ENCODE results near the gene GANC. TPM values are rescaled to one million over a fixed set of nuclear protein-coding genes. Genes with fewer than 3 reads are reported as not detected.

The GANC gene
- total RNA-seq, 1 experiment from 2014 or later, result 10.8 TPM

GRCh38 chr15:42344763-42345162 lies 71.8 kb downstream of the GANC start:
- DNase-seq, result no peak
- no peak overlapping the region for H3K4me3 ChIP-seq (ENCODE audit: insufficient read depth, low read depth, low read length)
- H3K27me3 ChIP-seq (ENCODE audit: control insufficient read depth, insufficient read depth, low read length), result no peaks in the 10 kb centered on the region
- H3K36me3 ChIP-seq (replicated peaks; ENCODE audit: control insufficient read depth, insufficient read depth, low read length), result no peaks in the 10 kb centered on the region

- Histone ChIP-seq H3K36me3 (replicated peaks; ENCODE audit: control insufficient read depth, insufficient read depth, low read length) (no peaks in the 10 kb centered on the region), H3K4me3 (ENCODE audit: insufficient read depth, low read depth, low read length) (no peak overlapping the region)
These were observed 72.5 kb downstream of the GANC start for GRCh38 chr15:42345504-42345903.

DNA sequence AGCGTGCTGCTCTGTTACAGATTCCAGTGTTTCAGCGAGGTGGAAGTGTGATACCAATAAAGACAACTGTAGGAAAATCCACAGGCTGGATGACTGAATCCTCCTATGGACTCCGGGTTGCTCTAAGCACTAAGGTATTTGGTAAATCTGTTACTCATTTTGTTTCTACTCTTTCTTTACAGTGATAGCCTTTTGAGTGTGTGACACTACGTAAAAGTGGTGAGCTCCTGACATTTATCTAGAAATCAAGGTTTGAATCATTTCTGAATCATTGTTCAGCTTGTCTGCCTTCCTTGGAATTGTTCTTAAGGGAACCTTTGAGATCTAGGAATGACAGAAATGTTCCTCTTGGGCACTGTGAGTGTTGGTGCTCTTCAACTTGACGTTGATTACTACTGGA lies 75.1 kb downstream of the GANC start:
- no peak for DNase-seq
- Histone ChIP-seq H3K36me3 (replicated peaks; ENCODE audit: control insufficient read depth, insufficient read depth, low read length) (no peaks in the 10 kb centered on the region), H3K27me3 (ENCODE audit: control insufficient read depth, insufficient read depth, low read length) (no peaks in the 10 kb centered on the region), H3K4me3 (ENCODE audit: insufficient read depth, low read depth, low read length) (no peak overlapping the region)

More at GRCh38 chr15:42345504-42345903, 72.5 kb downstream of the GANC start:
- no peak for DNase-seq
- no peaks in the 10 kb centered on the region for H3K27me3 ChIP-seq (ENCODE audit: control insufficient read depth, insufficient read depth, low read length)

DNA sequence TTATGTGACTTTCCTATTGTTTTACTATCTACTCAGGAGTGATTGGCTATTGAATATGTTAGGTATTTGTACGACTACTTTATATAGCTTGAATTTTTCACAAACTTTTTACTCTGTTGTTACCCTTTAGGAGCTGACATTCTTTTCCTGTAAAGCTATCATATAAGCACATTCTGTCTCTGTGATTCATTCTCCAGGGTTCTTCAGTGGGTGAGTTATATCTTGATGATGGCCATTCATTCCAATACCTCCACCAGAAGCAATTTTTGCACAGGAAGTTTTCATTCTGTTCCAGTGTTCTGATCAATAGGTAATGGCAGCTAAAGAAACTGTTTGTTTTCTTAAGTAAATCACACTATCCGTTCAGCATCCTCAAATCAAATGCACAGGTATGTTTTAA lies 76.2 kb downstream of the GANC start:
- no peaks in the 10 kb centered on the region for H3K36me3 ChIP-seq (replicated peaks; ENCODE audit: control insufficient read depth, insufficient read depth, low read length)
- H3K4me3 ChIP-seq (ENCODE audit: insufficient read depth, low read depth, low read length), result no peak overlapping the region
- no peaks in the 10 kb centered on the region for H3K27me3 ChIP-seq (ENCODE audit: control insufficient read depth, insufficient read depth, low read length)
- no peak for DNase-seq

- no peak overlapping the region for H3K4me3 ChIP-seq (ENCODE audit: insufficient read depth, low read depth, low read length)
- H3K27me3 ChIP-seq (ENCODE audit: control insufficient read depth, insufficient read depth, low read length), result no peaks in the 10 kb centered on the region
- no peak for DNase-seq
- no peaks in the 10 kb centered on the region for H3K36me3 ChIP-seq (replicated peaks; ENCODE audit: control insufficient read depth, insufficient read depth, low read length)
These were observed 79.4 kb downstream of the GANC start for GRCh38 chr15:42352401-42352800.

DNA sequence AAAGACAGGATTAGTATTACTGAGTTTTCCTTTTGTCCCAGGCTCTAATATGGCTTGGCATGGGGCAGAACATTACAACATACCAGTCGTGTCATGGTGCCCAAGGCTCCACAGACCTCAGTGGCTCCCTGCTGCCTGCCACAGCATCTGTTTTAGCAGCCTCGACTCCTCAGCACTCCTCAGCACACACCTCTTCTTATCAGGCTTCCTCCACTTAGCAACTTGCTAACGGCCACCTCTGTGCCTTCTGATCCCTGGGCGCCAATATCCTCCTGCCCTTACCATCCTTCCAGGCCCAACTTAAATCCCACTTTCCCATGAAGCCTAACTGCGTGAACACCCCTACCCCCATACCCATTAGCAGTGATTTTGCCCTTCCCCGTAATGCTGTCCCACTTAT lies 80.1 kb downstream of the GANC start:
- Histone ChIP-seq H3K27me3 (ENCODE audit: control insufficient read depth, insufficient read depth, low read length) (no peaks in the 10 kb centered on the region), H3K36me3 (replicated peaks; ENCODE audit: control insufficient read depth, insufficient read depth, low read length) (no peaks in the 10 kb centered on the region), H3K4me3 (ENCODE audit: insufficient read depth, low read depth, low read length) (no peak overlapping the region)
- DNase-seq, result no peak

- Histone ChIP-seq H3K4me3 (ENCODE audit: insufficient read depth, low read depth, low read length) (no peak overlapping the region), H3K36me3 (replicated peaks; ENCODE audit: control insufficient read depth, insufficient read depth, low read length) (no peaks in the 10 kb centered on the region), H3K27me3 (ENCODE audit: control insufficient read depth, insufficient read depth, low read length) (peaks cover under 1% of the 10 kb centered on the region; the same call in 1 of the 2 replicates)
- DNase-seq, result no peak
These were observed 81.8 kb downstream of the GANC start for GRCh38 chr15:42354824-42355223.

- no peak overlapping the region for H3K4me3 ChIP-seq (ENCODE audit: insufficient read depth, low read depth, low read length)
- H3K27me3 ChIP-seq (ENCODE audit: control insufficient read depth, insufficient read depth, low read length), result peaks cover 3% of the 10 kb centered on the region; the same call in 1 of the 2 replicates
- no peaks in the 10 kb centered on the region for H3K36me3 ChIP-seq (replicated peaks; ENCODE audit: control insufficient read depth, insufficient read depth, low read length)
- DNase-seq, result no peak
These were observed 82.3 kb downstream of the GANC start for GRCh38 chr15:42355291-42355690.

GRCh38 chr15:42356851-42357250 lies 83.8 kb downstream of the GANC start:
- Histone ChIP-seq H3K4me3 (ENCODE audit: insufficient read depth, low read depth, low read length) (no peak overlapping the region), H3K36me3 (replicated peaks; ENCODE audit: control insufficient read depth, insufficient read depth, low read length) (no peaks in the 10 kb centered on the region), H3K27me3 (ENCODE audit: control insufficient read depth, insufficient read depth, low read length) (peaks cover 6% of the 10 kb centered on the region; the same call in 1 of the 2 replicates)
- DNase-seq, result no peak

DNA sequence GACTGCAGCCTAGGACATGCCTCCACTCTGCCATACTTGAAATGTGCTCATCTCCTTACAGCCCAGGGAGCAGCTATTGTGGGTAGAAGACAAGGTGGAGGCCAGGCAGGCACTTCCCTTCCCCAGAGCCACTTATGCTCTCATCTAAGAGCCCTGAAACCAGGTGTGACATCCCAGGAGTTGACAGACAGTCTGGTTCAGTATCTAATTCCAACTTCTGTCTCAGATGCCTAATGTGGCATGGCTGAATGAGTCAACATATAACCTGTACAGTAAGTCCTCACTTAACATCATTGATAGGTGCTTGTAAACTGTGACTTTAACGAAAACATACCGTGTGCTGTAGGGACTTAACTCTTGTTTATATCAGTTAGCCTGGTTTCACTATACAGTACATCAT lies 85.1 kb downstream of the GANC start:
- Histone ChIP-seq H3K27me3 (ENCODE audit: control insufficient read depth, insufficient read depth, low read length) (peaks cover 11% of the 10 kb centered on the region; the same call in 1 of the 2 replicates), H3K4me3 (ENCODE audit: insufficient read depth, low read depth, low read length) (no peak overlapping the region), H3K36me3 (replicated peaks; ENCODE audit: control insufficient read depth, insufficient read depth, low read length) (no peaks in the 10 kb centered on the region)
- DNase-seq, result no peak

- no peak for DNase-seq
- H3K4me3 ChIP-seq (ENCODE audit: insufficient read depth, low read depth, low read length), result no peak within 1 kb of the TSS
- H3K36me3 ChIP-seq (replicated peaks; ENCODE audit: control insufficient read depth, insufficient read depth, low read length), result no peaks in the 10 kb centered on the region
- H3K27me3 ChIP-seq (ENCODE audit: control insufficient read depth, insufficient read depth, low read length), result peaks cover 11% of the 10 kb centered on the region; the same call in 1 of the 2 replicates
These were observed 86.2 kb downstream of the GANC start, which contains the start of gene CAPN3 for GRCh38 chr15:42359249-42359648. TSS of gene CAPN3 (plus strand) at chr15:42359501. CDS start at chr15:42359806, 305 bp downstream.

DNA sequence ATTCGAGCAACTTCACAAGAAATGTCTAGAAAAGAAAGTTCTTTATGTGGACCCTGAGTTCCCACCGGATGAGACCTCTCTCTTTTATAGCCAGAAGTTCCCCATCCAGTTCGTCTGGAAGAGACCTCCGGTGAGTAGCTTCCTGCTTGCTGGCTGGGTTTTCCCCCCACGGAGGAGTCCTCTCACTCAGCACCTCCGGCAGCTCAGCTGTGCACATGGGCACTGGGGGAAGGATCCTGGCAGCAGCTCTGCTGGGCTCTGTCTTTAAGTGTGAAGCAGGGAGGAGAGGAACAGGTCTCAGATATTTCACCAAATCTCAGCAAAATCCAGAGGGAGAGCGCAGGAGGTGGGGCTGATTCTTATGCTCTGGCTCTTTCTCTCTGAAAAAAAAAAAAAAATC lies 87.0 kb downstream of the GANC start:
- peaks cover 15% of the 10 kb centered on the region; the same call in 1 of the 2 replicates for H3K27me3 ChIP-seq (ENCODE audit: control insufficient read depth, insufficient read depth, low read length)
- peak; percentile 29 for DNase-seq
- H3K4me3 ChIP-seq (ENCODE audit: insufficient read depth, low read depth, low read length), result no peak overlapping the region
- H3K36me3 ChIP-seq (replicated peaks; ENCODE audit: control insufficient read depth, insufficient read depth, low read length), result no peaks in the 10 kb centered on the region

- no peak for DNase-seq
- Histone ChIP-seq H3K36me3 (replicated peaks; ENCODE audit: control insufficient read depth, insufficient read depth, low read length) (no peaks in the 10 kb centered on the region), H3K27me3 (ENCODE audit: control insufficient read depth, insufficient read depth, low read length) (peaks cover 22% of the 10 kb centered on the region; the same call in 1 of the 2 replicates), H3K4me3 (ENCODE audit: insufficient read depth, low read depth, low read length) (no peak overlapping the region)
These were observed 87.6 kb downstream of the GANC start for GRCh38 chr15:42360535-42361112.

- DNase-seq, result peak; percentile 59
- Histone ChIP-seq H3K36me3 (replicated peaks; ENCODE audit: control insufficient read depth, insufficient read depth, low read length) (no peaks in the 10 kb centered on the region), H3K4me3 (ENCODE audit: insufficient read depth, low read depth, low read length) (no peak overlapping the region), H3K27me3 (ENCODE audit: control insufficient read depth, insufficient read depth, low read length) (peaks cover 39% of the 10 kb centered on the region; the same call in 1 of the 2 replicates)
These were observed 90.5 kb downstream of the GANC start for GRCh38 chr15:42363487-42363886.

- DNase-seq, result no peak
- H3K36me3 ChIP-seq (replicated peaks; ENCODE audit: control insufficient read depth, insufficient read depth, low read length), result no peaks in the 10 kb centered on the region
- peaks cover 39% of the 10 kb centered on the region; the same call in 1 of the 2 replicates for H3K27me3 ChIP-seq (ENCODE audit: control insufficient read depth, insufficient read depth, low read length)
- H3K4me3 ChIP-seq (ENCODE audit: insufficient read depth, low read depth, low read length), result no peak overlapping the region
These were observed 90.9 kb downstream of the GANC start for GRCh38 chr15:42363942-42364341.

Measured in H7 (cell line).